DMS153 (cell line): ENCODE results near the gene CDK5.

ENCODE experiments used
- DNase-seq: peaks from one replicate; lab custom pipeline; 2025; lab: John Stamatoyannopoulos, UW

CDK5 gene

DNA sequence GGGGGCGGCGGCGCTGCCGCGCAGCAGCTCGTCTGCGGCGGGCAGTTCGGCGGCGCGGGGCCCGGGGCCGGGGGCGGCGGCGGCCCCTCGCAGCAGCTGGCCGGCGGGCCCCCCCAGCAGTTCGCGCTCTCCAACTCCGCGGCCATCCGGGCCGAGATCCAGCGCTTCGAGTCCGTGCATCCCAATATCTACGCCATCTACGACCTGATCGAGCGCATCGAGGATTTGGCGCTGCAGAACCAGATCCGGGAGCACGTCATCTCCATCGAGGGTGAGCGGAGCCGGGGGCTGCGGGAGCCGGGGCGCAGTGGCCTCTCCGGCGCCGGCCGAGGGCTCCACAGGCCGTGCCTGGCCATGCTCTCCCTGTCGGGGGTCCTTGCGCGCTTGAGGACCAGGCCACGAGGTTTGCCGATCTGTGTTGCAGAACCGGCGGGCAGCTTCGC, 29.1 kb upstream of the CDK5 start:
- DNase-seq = no peak

DNA sequence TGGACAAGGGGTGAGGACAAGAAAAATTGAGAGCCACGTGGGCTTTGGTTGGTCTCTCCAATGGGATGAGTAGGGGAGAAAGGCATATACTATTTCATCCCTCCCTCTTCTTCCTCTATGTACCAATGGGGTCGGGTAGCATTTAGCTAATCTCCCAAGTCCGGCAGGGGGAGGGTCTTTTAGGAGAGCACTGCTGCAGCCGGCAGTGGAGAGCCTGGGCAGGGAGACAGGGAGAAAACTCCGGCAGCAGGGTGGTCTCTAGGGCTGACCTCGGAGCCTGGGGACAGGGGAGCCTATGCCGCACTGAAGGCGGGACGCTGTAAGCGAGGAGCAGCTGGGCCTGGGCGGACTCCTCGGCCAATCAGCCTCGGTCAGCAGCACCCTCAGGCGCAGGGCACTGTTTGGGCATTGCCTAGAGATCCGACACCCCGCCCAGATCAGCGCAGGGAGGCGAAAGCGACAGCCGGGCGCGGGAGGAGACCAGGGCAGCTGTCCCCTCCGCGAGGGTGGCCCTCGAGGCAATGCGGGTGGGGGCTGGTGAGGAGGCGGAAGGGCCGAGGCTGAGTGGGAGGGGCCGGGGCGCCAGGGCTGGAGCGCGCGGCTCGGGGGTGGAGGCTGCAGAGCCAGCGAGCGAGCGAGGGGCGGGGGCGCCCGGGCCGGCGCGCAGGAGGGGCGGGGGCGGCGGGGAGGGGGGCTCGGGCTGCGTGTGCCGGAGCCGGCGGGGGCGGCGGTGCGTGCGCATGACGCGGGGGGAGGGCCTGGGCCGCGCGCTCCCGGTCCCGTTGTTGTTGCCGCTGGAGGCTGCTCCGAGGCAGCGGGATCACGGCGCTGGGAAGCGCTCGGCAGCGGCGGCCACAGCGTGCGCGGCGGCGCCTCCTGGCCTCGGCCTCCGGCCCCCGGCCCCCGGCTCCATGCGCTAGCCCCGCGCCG, 28.3 kb upstream of the CDK5 start, which contains the start of gene AGAP3:
Gene AGAP3 (plus strand): TSS at position 785 of the 930 bp plus-strand sequence. CDS start 267 bp downstream, outside the sequence.
- DNase-seq = peak; percentile 73

- no peak for DNase-seq
Observed at GRCh38 chr7:151085329-151085690, 27.6 kb upstream of the CDK5 start.

DNA sequence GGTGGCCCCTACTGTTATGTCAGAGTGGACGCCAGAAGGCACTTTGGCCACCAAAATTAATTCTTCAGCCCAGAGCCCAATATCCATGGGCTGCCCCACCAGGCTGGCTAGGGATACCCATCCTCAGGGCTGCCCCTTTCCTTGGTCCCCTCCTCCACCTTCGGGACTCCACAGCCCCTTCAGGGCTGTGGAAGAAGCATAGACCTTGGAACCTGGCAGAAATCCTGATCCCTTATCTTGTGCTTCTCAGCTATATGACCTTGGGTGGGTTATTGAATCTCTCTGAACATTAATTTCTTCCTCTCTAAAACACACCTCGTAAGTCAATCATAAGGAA, 26.1 kb upstream of the CDK5 start:
- DNase-seq = no peak

DNA sequence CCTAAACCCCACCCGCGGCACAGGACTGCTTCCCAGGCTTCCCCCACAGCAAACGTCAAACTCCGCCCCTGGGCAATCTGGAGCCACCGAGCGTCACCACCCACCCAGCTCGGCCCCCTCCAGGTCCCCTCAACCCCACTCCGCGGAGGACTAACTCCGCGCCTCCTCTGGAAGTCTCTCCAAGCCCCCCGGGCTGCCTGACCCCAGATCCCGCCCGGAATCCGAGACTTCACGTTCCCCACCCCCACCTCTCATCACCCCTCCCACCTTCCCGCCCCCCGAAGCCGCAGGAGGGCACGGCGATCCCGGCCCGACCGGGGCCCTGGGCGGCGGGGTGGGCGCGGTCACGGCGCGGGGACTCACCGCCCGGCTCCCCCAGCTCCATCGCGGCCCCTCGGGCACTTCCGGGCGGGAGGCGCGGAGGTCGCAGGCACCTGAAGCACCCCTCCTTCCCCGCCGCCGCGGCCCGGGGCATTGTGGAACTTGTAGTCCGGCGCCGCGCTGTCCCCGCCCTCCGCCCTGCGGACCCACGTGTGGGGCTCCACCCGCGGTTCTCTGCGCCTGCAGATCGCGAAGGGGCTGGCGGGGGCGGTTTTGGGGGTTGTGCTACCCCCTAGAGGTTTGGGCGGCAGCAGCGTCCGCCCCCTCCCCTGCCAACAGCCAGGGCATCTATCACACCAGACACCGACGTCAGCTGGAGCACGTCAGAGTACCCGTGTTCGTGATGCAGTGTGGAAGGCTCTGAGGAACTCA, 25.6 kb upstream of the CDK5 start, which contains the start of gene TMUB1:
Gene TMUB1 (minus strand): TSS at position 423 of the 753 bp plus-strand sequence. CDS start 930 bp downstream, outside the sequence.
- peak; percentile 28 for DNase-seq

GRCh38 chr7:151082141-151083070, 24.7 kb upstream of the CDK5 start:
- DNase-seq = no peak

DNA sequence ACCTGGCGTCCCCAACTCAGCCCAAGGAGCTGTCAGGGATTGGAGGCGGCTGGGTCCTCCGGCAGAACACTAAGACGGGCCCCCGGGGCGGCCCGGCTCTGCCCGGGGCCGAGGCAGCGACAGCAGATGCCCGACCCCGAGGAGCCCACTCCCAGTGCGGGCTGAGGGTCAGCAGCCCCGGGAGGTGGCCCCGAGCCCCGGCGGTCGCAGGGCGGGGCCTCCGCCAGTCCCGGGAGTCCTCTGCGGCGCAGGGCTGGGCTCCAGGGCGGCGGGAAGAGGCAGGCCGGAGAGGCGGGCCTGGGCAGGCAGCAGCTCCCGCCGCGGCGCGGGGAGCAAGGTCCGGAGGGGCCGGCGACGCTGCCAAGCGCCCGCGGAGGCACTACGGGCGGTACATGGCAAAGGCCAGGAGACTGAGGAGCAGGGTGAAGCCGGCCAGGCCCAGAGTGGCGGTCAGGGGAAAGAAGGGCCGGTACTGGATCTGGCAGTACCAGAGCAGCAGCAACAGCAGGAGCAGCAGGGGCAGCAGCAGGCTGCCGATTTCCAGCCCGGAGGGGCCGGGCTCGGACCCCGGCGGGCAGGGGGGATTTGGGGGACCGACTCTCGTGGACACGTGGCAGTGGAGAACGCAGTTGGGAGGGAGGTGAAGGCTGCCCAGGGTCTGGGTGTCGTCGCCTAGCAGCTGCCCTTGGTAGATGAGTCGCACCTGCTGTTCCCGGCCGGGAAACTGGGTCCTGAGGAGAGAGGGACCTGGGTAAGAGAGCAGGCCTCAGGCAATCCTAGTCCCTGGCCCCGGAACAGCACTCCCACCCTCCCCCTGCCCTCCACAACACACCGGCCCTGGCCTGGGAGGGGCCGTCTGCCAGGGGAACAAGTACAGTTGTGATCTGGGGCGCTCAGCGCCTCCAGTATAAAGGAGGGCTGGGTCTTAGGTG, 23.7 kb upstream of the CDK5 start:
- DNase-seq = no peak

DNA sequence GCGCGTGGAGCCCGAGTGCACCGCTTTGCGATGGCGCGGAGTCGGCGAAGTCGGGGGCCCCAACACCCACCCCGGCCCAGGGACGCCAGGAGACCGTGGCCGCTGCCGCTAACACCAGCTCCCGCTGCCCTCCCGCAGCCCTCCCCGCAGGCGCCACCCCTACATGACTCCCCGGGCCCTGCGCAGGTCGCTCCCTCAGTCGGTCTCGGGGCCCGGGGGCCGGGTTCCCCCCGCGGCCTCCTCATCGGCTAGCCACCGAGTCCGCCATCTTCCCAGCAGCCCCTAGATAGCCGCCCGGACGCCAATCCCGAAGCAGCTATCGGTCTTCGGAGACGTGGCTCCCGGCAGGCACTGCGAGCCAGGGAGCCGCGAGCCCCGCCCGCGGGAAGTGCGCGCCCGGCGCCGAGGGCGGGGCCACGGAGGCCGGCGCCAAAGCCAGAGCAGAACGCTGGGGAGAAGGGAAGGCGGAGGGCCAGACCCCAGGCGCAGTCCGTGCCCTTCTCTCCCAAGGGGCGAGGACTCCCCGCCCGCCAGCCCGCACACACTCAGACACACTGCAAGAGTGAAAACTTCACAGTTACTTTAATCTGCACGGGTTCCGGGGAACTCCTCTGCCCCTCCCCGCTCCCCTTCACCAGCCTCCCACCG, 22.9 kb upstream of the CDK5 start, which contains the start of gene FASTK:
Gene FASTK (minus strand): TSS at position 288 of the 648 bp plus-strand sequence. CDS start 43 bp downstream, at position 245.
- DNase-seq = peak; percentile 78

DNA sequence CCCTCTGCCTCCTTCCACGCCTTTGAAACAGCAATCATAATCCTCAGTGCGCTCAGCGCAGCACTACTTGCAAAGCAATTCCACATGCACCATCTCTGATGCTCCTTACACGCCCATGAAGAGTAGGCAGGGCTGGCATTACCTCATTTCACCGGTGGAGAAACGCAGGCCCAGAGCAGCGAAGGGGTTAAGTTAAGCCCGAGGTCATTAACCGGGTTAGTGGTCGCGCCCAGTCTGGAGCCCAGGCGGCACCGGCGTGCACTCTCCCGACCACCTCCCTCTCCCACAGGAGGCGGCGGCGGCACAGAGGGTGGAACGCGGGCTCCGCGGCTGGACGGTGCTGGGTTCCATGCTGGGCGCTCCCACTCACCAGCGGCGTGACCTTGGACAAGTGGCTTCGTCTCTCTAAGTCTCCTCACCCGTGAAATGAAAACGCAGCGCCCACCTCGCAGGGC, 22.4 kb upstream of the CDK5 start:
- DNase-seq = no peak

DNA sequence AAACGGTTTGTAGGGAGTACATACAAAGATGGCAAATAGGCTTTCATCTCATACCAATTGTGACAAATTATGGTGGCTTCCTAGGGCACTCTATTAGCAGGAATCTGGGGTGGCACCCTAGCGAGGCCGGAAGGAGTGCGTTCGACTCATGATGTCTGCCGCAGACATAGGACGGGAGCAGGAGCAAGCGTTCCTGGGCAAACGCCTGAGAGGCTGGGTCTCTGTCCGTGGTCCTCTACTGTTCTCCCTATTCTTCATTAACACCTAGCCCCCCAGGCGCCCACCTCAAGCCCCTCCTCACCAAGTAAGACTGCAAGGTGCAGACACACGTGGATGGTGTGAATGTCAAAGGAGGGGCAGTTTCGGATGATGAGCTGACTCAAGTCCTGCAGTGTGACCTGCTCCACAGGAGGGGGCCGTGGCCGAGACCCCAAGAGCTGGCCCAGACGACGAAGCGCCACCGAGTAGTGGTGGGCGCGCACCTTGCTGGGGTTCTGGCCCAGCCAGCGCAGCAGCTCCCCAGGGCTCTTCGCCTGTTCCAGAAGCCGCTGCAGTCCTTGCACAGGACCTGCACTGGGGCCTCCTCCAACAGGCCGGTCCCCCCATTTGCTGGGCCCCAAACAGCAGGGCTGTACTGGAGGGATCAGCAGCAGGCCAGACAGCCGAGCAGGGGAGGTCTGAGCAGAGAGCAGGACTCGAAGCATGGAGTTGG, 21.7 kb upstream of the CDK5 start:
- no peak for DNase-seq

- DNase-seq = no peak
Observed at GRCh38 chr7:151078233-151079040, 20.7 kb upstream of the CDK5 start.

- DNase-seq = no peak
Observed at GRCh38 chr7:151077705-151078232, 20.1 kb upstream of the CDK5 start.

- no peak for DNase-seq
Observed at GRCh38 chr7:151076863-151077704, 19.4 kb upstream of the CDK5 start.

GRCh38 chr7:151075978-151076426, 18.3 kb upstream of the CDK5 start:
- DNase-seq = no peak

GRCh38 chr7:151075662-151075971, 17.9 kb upstream of the CDK5 start:
- no peak for DNase-seq

- no peak for DNase-seq
Observed at GRCh38 chr7:151074817-151075661, 17.3 kb upstream of the CDK5 start.
